Stimulated activated naive CD8-positive, alpha-beta T cell treated with anti-CD3 and anti-CD28 coated beads, Interleukin-15, amount 100 ng/mL, for 72 hours (primary cell): ENCODE measurements around the gene TBC1D20.
"Not testable (repeated sequence)": the region's sequence is repeated elsewhere in the genome, so short reads cannot be mapped to it uniquely, and the experiment has no call there.

Experiments
- ATAC-seq: fragments of 150-1000 bp; cut with Tn5 transposase; 2 replicates; pipeline ENCODE4 v1.10.0; 2021; ENCODE audit warnings: mild to moderate bottlenecking, moderate library complexity
- DNase-seq, 2 donors: peaks; one replicate each; pipeline ENCODE4 v3.0.0; 2021 to 2022
- H3K27ac Mint-ChIP-seq, 2 donors: one replicate each; pipeline ENCODE4 v1.8.0; 2022; ENCODE audit warnings: mild to moderate bottlenecking in 2 of 2, mixed read lengths in 2 of 2, moderate library complexity in 2 of 2
- H3K27me3 Mint-ChIP-seq: one replicate; pipeline ENCODE4 v1.8.0; 2022; ENCODE audit warnings: mixed read lengths
- H3K4me1 Mint-ChIP-seq: one replicate; pipeline ENCODE4 v1.8.0; 2022; ENCODE audit warnings: mild to moderate bottlenecking, mixed read lengths
- H3K4me3 Mint-ChIP-seq, 2 donors: one replicate each; pipeline ENCODE4 v1.8.0; 2022; ENCODE audit warnings: mild to moderate bottlenecking in 2 of 2, mixed read lengths in 2 of 2, moderate library complexity in 1 of 2
- H3K9me3 Mint-ChIP-seq, 2 donors: one replicate each; pipeline ENCODE4 v1.8.0; 2022; ENCODE audit warnings: mixed read lengths in 2 of 2

Gene TBC1D20

GRCh38 chr20:479487-479886 is 17.2 kb upstream of the TBC1D20 start:
- ATAC-seq (peak; percentile 17), DNase-seq (no peak)
- peaks cover 40% of the 10 kb centered on the region for H3K4me1 Mint-ChIP-seq
- no peaks in the 10 kb centered on the region for H3K27me3 Mint-ChIP-seq
- H3K4me3 Mint-ChIP-seq: no peak overlapping the region
- H3K27ac Mint-ChIP-seq: no peak overlapping the region
- H3K9me3 Mint-ChIP-seq: no peaks in the 10 kb centered on the region

GRCh38 chr20:478949-479429 is 16.7 kb upstream of the TBC1D20 start:
- no peaks in the 10 kb centered on the region for H3K27me3 Mint-ChIP-seq
- DNase-seq (peak; percentile 28 to 34), ATAC-seq (peak; percentile 85)
- H3K9me3 Mint-ChIP-seq: no peaks in the 10 kb centered on the region
- no peak overlapping the region for H3K4me3 Mint-ChIP-seq
- H3K27ac Mint-ChIP-seq: peak overlapping the region in 1 of 2 donors; percentile 53
- H3K4me1 Mint-ChIP-seq: peaks cover 40% of the 10 kb centered on the region

GRCh38 chr20:478010-478948 is 15.9 kb upstream of the TBC1D20 start:
- H3K4me1 Mint-ChIP-seq: peaks cover 40% of the 10 kb centered on the region
- H3K27me3 Mint-ChIP-seq: no peaks in the 10 kb centered on the region
- no peak overlapping the region for H3K4me3 Mint-ChIP-seq
- no peak for ATAC-seq
- peak overlapping the region in 1 of 2 donors; percentile 53 for H3K27ac Mint-ChIP-seq
- DNase-seq: no peak
- H3K9me3 Mint-ChIP-seq: no peaks in the 10 kb centered on the region

- not testable (repeated sequence) for H3K27ac Mint-ChIP-seq, ATAC-seq, DNase-seq, H3K9me3 Mint-ChIP-seq, H3K4me3 Mint-ChIP-seq, H3K27me3 Mint-ChIP-seq
- H3K4me1 Mint-ChIP-seq: peaks cover 27% of the 10 kb centered on the region
These were observed 14.4 kb upstream of the TBC1D20 start for GRCh38 chr20:476561-477249.

- H3K9me3 Mint-ChIP-seq: no peaks in the 10 kb centered on the region
- no peak for ATAC-seq
- no peaks in the 10 kb centered on the region for H3K27me3 Mint-ChIP-seq
- DNase-seq: no peak
- H3K4me1 Mint-ChIP-seq: peaks cover 20% of the 10 kb centered on the region
- peak overlapping the region in 1 of 2 donors; percentile 42 for H3K27ac Mint-ChIP-seq
- H3K4me3 Mint-ChIP-seq: no peak overlapping the region
These were observed 13.4 kb upstream of the TBC1D20 start for GRCh38 chr20:475463-476357.

GRCh38 chr20:474581-474980 is 12.2 kb upstream of the TBC1D20 start:
- Mint-ChIP-seq H3K27ac (no peak overlapping the region), H3K9me3 (no peaks in the 10 kb centered on the region), H3K4me3 (no peak overlapping the region), H3K4me1 (peaks cover 14% of the 10 kb centered on the region), H3K27me3 (peaks cover 5% of the 10 kb centered on the region)
- ATAC-seq (no peak), DNase-seq (no peak)

GRCh38 chr20:472889-473292 is 10.6 kb upstream of the TBC1D20 start:
- H3K9me3 Mint-ChIP-seq: peaks cover 0 to 6% of the 10 kb centered on the region in 2 donors
- H3K27ac Mint-ChIP-seq: no peak overlapping the region
- DNase-seq (no peak), ATAC-seq (no peak)
- H3K27me3 Mint-ChIP-seq: peaks cover 14% of the 10 kb centered on the region
- H3K4me3 Mint-ChIP-seq: no peak overlapping the region
- peaks cover 4% of the 10 kb centered on the region for H3K4me1 Mint-ChIP-seq

- Mint-ChIP-seq H3K9me3 (peaks cover 5 to 11% of the 10 kb centered on the region in 2 donors), H3K27me3 (peaks cover 19% of the 10 kb centered on the region), H3K27ac (no peak overlapping the region), H3K4me1 (peaks cover 4% of the 10 kb centered on the region), H3K4me3 (no peak overlapping the region)
- DNase-seq (no peak), ATAC-seq (no peak)
These were observed 10.0 kb upstream of the TBC1D20 start for GRCh38 chr20:472137-472846.

GRCh38 chr20:469746-470490 is 7.6 kb upstream of the TBC1D20 start:
- no peaks in the 10 kb centered on the region for H3K4me1 Mint-ChIP-seq
- H3K27me3 Mint-ChIP-seq: peaks cover 22% of the 10 kb centered on the region
- H3K4me3 Mint-ChIP-seq: no peak overlapping the region
- H3K9me3 Mint-ChIP-seq: peaks cover 7 to 13% of the 10 kb centered on the region in 2 donors
- DNase-seq (no peak), ATAC-seq (no peak)
- H3K27ac Mint-ChIP-seq: no peak overlapping the region

GRCh38 chr20:467755-468154 is 5.4 kb upstream of the TBC1D20 start:
- no peak for ATAC-seq
- Mint-ChIP-seq H3K4me3 (no peak overlapping the region), H3K27me3 (peaks cover 22% of the 10 kb centered on the region), H3K4me1 (peaks cover 7% of the 10 kb centered on the region), H3K27ac (no peak overlapping the region), H3K9me3 (peaks cover 7 to 13% of the 10 kb centered on the region in 2 donors)
- DNase-seq: no peak

- ATAC-seq (peak; percentile 53), DNase-seq (peak in 1 of 2 donors; percentile 57)
- Mint-ChIP-seq H3K4me1 (peaks cover 51% of the 10 kb centered on the region), H3K27me3 (no peaks in the 10 kb centered on the region), H3K9me3 (no peaks in the 10 kb centered on the region), H3K27ac (peak overlapping the region; percentile 78 to 93), H3K4me3 (peak overlapping the region; percentile 91 to 96)
These were observed 807 bp downstream of the TBC1D20 start for GRCh38 chr20:461254-462198.

- ATAC-seq: no peak
- peaks cover 51% of the 10 kb centered on the region for H3K4me1 Mint-ChIP-seq
These were observed 1.6 kb downstream of the TBC1D20 start for GRCh38 chr20:460707-461106.

GRCh38 chr20:460180-460579 is 2.2 kb downstream of the TBC1D20 start:
- no peaks in the 10 kb centered on the region for H3K27me3 Mint-ChIP-seq
- no peaks in the 10 kb centered on the region for H3K9me3 Mint-ChIP-seq
- peak overlapping the region; percentile 52 to 96 for H3K4me3 Mint-ChIP-seq
- H3K27ac Mint-ChIP-seq: peak overlapping the region in 1 of 2 donors; percentile 48
- ATAC-seq (no peak), DNase-seq (no peak)
- H3K4me1 Mint-ChIP-seq: peaks cover 51% of the 10 kb centered on the region

More at GRCh38 chr20:460707-461106, 1.6 kb downstream of the TBC1D20 start:
- Mint-ChIP-seq H3K4me3 (peak overlapping the region; percentile 52 to 96), H3K27me3 (no peaks in the 10 kb centered on the region), H3K9me3 (no peaks in the 10 kb centered on the region), H3K27ac (no peak overlapping the region)
- no peak for DNase-seq
